GM23248 (cell line): ENCODE data around the gene KRT79.

ENCODE experiments used
- EZH2 ChIP-seq: fragments of 200-600 bp; sonication (generic); IDR thresholded peaks from 2 replicates; pipeline ENCODE4 v1.6.1; 2018; ENCODE audit warnings: antibody characterized with exemption, mild to moderate bottlenecking; ENCODE audit not compliant: insufficient read depth, poor library complexity, severe bottlenecking
- EZH2phosphoT487 ChIP-seq: fragments of 200-600 bp; sonication (generic); IDR thresholded peaks from 2 replicates; pipeline ENCODE4 v1.6.1; 2018; ENCODE audit warnings: antibody characterized with exemption, moderate library complexity, mild to moderate bottlenecking, low read depth; ENCODE audit not compliant: insufficient read depth

DNA sequence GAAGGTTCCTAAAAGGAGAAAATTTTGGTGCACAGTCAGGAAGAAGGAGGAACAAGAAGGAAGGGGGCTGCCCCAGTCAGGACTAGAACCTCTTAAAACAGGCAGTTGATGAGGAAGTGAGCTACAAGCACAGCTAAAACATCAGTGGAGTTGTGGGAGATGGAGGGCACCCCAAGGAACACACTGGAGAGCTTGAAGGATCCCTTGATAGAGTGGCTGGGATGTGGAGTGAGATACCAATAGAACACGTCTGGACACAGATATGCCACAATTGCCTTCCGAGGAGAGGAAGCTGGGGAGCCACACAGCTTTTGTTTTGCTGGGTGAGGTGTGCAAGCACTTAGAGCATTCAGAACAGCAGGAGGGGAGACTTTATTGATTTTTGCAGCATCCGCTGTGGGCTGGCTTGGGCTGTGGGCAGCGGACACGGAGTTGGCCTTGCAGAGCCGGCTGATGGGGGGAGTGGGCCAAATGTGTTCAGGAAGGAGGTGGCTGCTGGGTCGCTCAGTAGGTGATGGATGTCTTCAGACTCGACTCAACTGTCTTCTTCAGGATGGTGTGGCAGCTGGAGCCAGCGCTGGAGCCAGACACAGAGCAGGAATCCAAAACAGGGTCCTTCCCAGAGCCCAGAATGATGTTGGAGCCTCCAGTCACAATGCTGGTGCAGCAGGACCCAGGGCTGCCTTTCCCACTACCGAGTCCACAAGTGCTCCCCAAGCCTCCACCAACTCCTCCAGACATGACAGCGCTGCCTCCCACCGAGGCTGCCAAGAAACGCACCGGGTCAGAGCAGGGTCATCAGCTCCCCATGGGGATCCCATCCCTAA is 4.7 kb upstream of the KRT79 start:
- TF ChIP-seq EZH2phosphoT487 = no peak
- TF ChIP-seq EZH2 = no peak
